Keratinocyte (primary cell): ENCODE measurements around the gene ADAM22. TPM values are rescaled to one million over a fixed set of nuclear protein-coding genes. Genes with fewer than 3 reads are reported as not detected.

Experiments
- DNase-seq: peaks from one replicate; pipeline ENCODE4 v3.0.0-alpha.2; 2011; ENCODE audit warnings: low read depth, missing footprints, low spot score
- FAIRE-seq: peaks from 2 replicates; lab custom pipeline; 2011; peaks lifted over from hg19 to GRCh38; lab: Jason Lieb, UNC
- H2AFZ ChIP-seq: 2 replicates; pipeline ENCODE4 v1.6.0; 2012; ENCODE audit warnings: low read length, control low read depth, inconsistent platforms; ENCODE audit not compliant: control insufficient read depth
- H3K27ac ChIP-seq: 2 replicates; pipeline ENCODE4 v1.5.1; 2011; ENCODE audit warnings: low read length; ENCODE audit not compliant: control insufficient read depth, insufficient read depth
- H3K27me3 ChIP-seq: 3 replicates; pipeline ENCODE4 v1.6.0; 2011; ENCODE audit warnings: low read length; ENCODE audit not compliant: control insufficient read depth, insufficient read depth; ENCODE audit errors: extremely low read depth
- H3K36me3 ChIP-seq, 2 experiments: 2 replicates in 1 of 2; 3 replicates in 1 of 2; pipeline ENCODE4 v1.5.1; 2011; ENCODE audit warnings: low read length in 2 of 2, mild to moderate bottlenecking in 1 of 2; ENCODE audit not compliant: control insufficient read depth in 2 of 2, insufficient read depth in 2 of 2; ENCODE audit errors: extremely low read depth in 1 of 2
- H3K4me1 ChIP-seq: 3 replicates; pipeline ENCODE4 v1.5.1; 2011; ENCODE audit warnings: low read length; ENCODE audit not compliant: control insufficient read depth, insufficient read depth; ENCODE audit errors: extremely low read depth
- H3K4me2 ChIP-seq: 3 replicates; pipeline ENCODE4 v1.6.0; 2011; ENCODE audit warnings: low read depth, low read length; ENCODE audit not compliant: control insufficient read depth, insufficient read depth; ENCODE audit errors: extremely low read depth
- H3K4me3 ChIP-seq, 3 experiments: fragments of 200-600 bp in 1 of 3; sonication (generic) in 1 of 3; 2 replicates in 2 of 3; 3 replicates in 1 of 3; pipeline ENCODE4 v1.5.1; 2011 to 2016; ENCODE audit warnings: low read length in 3 of 3, mild to moderate bottlenecking in 3 of 3, control low read depth in 2 of 3, inconsistent platforms in 1 of 3, low read depth in 1 of 3, mixed read lengths in 1 of 3, mixed run types in 1 of 3, moderate library complexity in 1 of 3; ENCODE audit not compliant: control insufficient read depth in 2 of 3, insufficient read depth in 2 of 3; ENCODE audit errors: extremely low read depth in 1 of 3
- H3K79me2 ChIP-seq: 2 replicates; pipeline ENCODE4 v1.6.0; 2012; ENCODE audit warnings: low read length; ENCODE audit not compliant: control insufficient read depth, insufficient read depth
- H3K9ac ChIP-seq: 3 replicates; pipeline ENCODE4 v1.6.0; 2011; ENCODE audit warnings: low read length; ENCODE audit not compliant: control insufficient read depth, insufficient read depth; ENCODE audit errors: extremely low read depth
- H3K9me1 ChIP-seq: 3 replicates; pipeline ENCODE4 v1.6.0; 2011; ENCODE audit warnings: low read length; ENCODE audit not compliant: control insufficient read depth, insufficient read depth; ENCODE audit errors: extremely low read depth
- H3K9me3 ChIP-seq: 2 replicates; pipeline ENCODE4 v1.5.1; 2012; ENCODE audit warnings: low read depth, low read length; ENCODE audit not compliant: control insufficient read depth
- H4K20me1 ChIP-seq: 3 replicates; pipeline ENCODE4 v1.6.0; 2011; ENCODE audit warnings: low read length; ENCODE audit not compliant: control insufficient read depth, insufficient read depth; ENCODE audit errors: extremely low read depth
- EZH2 ChIP-seq: IDR thresholded peaks from one replicate; pipeline ENCODE4 v1.6.1; 2012; ENCODE audit warnings: inconsistent platforms, mild to moderate bottlenecking, low read length, moderate library complexity
- dilution Hi-C: fragments of 300-500 bp; cut with MboI; formaldehyde crosslinking; loops from one replicate; pipeline ENCODE4 v1.7.0; 2020; ENCODE audit warnings: low sequenced_read_pairs; ENCODE audit not compliant: extremely low pct_ligation_motif_present
- polyA plus RNA-seq, 5 experiments: library from polyadenylated mRNA; depleted of rRNA in 3 of 5; stranded (reverse) in 3 of 5; stranded (forward) in 1 of 5; unstranded in 1 of 5; fragments of >200 nt; gene quantifications; 1 replicate in 1 of 5; 2 replicates in 3 of 5; 3 replicates in 1 of 5; pipeline versions ENCODE4 v1.2.1 to v1.2.3, GENCODE V29; 2011 to 2012; ENCODE audit warnings: missing spikeins in 2 of 5, low read depth in 1 of 5, low replicate concordance in 1 of 5
- TF ChIP-seq, protein P1 (sequence below), 3 experiments: IDR thresholded peaks in 1 of 3; conservative IDR thresholded peaks in 1 of 3; optimal IDR thresholded peaks in 1 of 3; 2 replicates in 2 of 3; 3 replicates in 1 of 3; pipeline versions ENCODE3 to v1.5.1; 2011; ENCODE audit warnings: low read length in 3 of 3, mild to moderate bottlenecking in 3 of 3, moderate library complexity in 2 of 3, control low read depth in 1 of 3, inconsistent platforms in 1 of 3; ENCODE audit not compliant: insufficient read depth in 2 of 3; ENCODE audit errors: extremely low read depth in 1 of 3

ADAM22 gene
- polyA plus RNA-seq, 1 donor (not counting 4 experiments of a cell fraction or from before 2014, with no cell fraction given): 0.07 TPM

DNA sequence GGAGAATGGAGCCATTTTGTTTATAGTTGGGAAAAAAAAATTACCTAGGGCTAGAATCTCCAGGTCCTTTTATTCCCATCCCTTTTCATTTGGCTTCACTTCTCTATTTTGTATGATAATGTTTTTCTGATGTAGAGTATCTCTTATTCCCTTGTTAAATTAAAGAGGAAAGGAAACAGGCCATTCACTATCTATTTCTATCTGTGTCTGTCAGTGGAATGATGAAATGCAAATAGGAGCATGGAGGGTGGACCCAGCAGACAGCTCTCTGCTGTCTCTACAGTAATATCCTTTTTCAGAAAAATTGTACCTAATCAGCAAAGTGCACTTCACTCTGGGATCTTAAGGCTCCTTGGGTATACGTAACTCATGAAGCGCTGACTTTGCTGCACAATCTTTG lies 149.8 kb downstream of the ADAM22 start:
- DNase-seq: no peak
- no peak overlapping the region for H3K27ac ChIP-seq
- dilution Hi-C loops: no loop called here
- H3K36me3 ChIP-seq: no peaks in the 10 kb centered on the region
- H3K4me2 ChIP-seq: no peak overlapping the region
- H2AFZ ChIP-seq: no peak overlapping the region
- H3K27me3 ChIP-seq: no peaks in the 10 kb centered on the region
- no peak overlapping the region for H3K4me3 ChIP-seq
- TF ChIP-seq, protein P1, sequence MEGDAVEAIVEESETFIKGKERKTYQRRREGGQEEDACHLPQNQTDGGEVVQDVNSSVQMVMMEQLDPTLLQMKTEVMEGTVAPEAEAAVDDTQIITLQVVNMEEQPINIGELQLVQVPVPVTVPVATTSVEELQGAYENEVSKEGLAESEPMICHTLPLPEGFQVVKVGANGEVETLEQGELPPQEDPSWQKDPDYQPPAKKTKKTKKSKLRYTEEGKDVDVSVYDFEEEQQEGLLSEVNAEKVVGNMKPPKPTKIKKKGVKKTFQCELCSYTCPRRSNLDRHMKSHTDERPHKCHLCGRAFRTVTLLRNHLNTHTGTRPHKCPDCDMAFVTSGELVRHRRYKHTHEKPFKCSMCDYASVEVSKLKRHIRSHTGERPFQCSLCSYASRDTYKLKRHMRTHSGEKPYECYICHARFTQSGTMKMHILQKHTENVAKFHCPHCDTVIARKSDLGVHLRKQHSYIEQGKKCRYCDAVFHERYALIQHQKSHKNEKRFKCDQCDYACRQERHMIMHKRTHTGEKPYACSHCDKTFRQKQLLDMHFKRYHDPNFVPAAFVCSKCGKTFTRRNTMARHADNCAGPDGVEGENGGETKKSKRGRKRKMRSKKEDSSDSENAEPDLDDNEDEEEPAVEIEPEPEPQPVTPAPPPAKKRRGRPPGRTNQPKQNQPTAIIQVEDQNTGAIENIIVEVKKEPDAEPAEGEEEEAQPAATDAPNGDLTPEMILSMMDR (optimal IDR thresholded peaks at IDR 0.05 in 1 of 3, IDR thresholded peaks at IDR 0.05 in 1 of 3, conservative IDR thresholded peaks at IDR 0.05 in 1 of 3; ENCODE audit: extremely low read depth in 1 of 3, insufficient read depth in 2 of 3, low read length in 3 of 3): no peak
- no peak for TF ChIP-seq EZH2
- H3K9ac ChIP-seq: no peak overlapping the region
- no peaks in the 10 kb centered on the region for H4K20me1 ChIP-seq
- H3K79me2 ChIP-seq: no peaks in the 10 kb centered on the region
- H3K9me1 ChIP-seq: no peaks in the 10 kb centered on the region
- no peak for FAIRE-seq
- no peaks in the 10 kb centered on the region for H3K4me1 ChIP-seq
- no peaks in the 10 kb centered on the region for H3K9me3 ChIP-seq

DNA sequence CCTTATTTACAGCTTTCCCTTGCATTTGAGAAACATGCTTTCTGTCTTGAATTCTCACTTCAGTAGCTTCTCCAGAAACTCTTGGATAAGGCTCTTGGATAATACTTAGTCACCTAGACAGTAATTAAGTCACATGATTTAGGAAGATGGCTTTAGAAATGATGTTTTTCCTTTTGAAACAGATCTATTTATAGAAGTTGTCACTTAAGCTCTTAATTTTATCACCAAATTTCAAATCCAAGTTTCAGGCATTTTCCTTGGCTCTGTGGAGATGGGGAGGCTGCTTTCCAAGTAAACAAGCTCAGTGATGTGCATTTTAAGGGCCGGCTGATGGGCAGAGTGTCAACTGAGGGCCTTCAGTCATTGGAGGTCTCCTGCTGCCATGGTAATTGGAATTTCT lies 155.5 kb downstream of the ADAM22 start:
- H4K20me1 ChIP-seq: no peaks in the 10 kb centered on the region
- no peaks in the 10 kb centered on the region for H3K27me3 ChIP-seq
- no peak overlapping the region for H3K4me3 ChIP-seq
- no peak overlapping the region for H3K9ac ChIP-seq
- H3K4me1 ChIP-seq: no peaks in the 10 kb centered on the region
- DNase-seq: no peak
- TF ChIP-seq, protein P1 (optimal IDR thresholded peaks at IDR 0.05 in 1 of 3, IDR thresholded peaks at IDR 0.05 in 1 of 3, conservative IDR thresholded peaks at IDR 0.05 in 1 of 3; ENCODE audit: extremely low read depth in 1 of 3, insufficient read depth in 2 of 3, low read length in 3 of 3): no peak
- TF ChIP-seq EZH2: no peak
- dilution Hi-C loops: no loop called here
- no peaks in the 10 kb centered on the region for H3K79me2 ChIP-seq
- no peaks in the 10 kb centered on the region for H3K9me1 ChIP-seq
- no peaks in the 10 kb centered on the region for H3K9me3 ChIP-seq
- no peaks in the 10 kb centered on the region for H3K36me3 ChIP-seq
- FAIRE-seq: no peak
- H2AFZ ChIP-seq: no peak overlapping the region
- no peak overlapping the region for H3K27ac ChIP-seq
- no peak overlapping the region for H3K4me2 ChIP-seq
